NK-92 treated with Interleukin-12 subunit alpha and Interleukin-12 subunit beta, amount 100 ng/mL, for 24 hours (cell line): Measurements from ENCODE around the gene TMEM131L.

Experiments used
- DNase-seq: peaks from one replicate; lab custom pipeline; 2025; lab: John Stamatoyannopoulos, UW

The TMEM131L gene

GRCh38 chr4:153472122-153473037, 6.2 kb downstream of the TMEM131L start:
- DNase-seq: no peak

GRCh38 chr4:153474251-153474650, 8.1 kb downstream of the TMEM131L start:
- no peak for DNase-seq

- no peak for DNase-seq
These were observed 10.8 kb downstream of the TMEM131L start for GRCh38 chr4:153476829-153477574.

- no peak for DNase-seq
These were observed 12.9 kb downstream of the TMEM131L start for GRCh38 chr4:153479101-153479500.

- DNase-seq: no peak
These were observed 14.5 kb downstream of the TMEM131L start for GRCh38 chr4:153480704-153481103.

- DNase-seq: no peak
These were observed 15.3 kb downstream of the TMEM131L start for GRCh38 chr4:153481478-153481877.

- DNase-seq: no peak
These were observed 17.6 kb downstream of the TMEM131L start for GRCh38 chr4:153483432-153484418.

GRCh38 chr4:153485359-153485758, 19.2 kb downstream of the TMEM131L start:
- DNase-seq: no peak

- DNase-seq: no peak
These were observed 19.7 kb downstream of the TMEM131L start for GRCh38 chr4:153485860-153486259.

- DNase-seq: no peak
These were observed 20.4 kb downstream of the TMEM131L start for GRCh38 chr4:153486281-153487151.

GRCh38 chr4:153488006-153488891, 22.1 kb downstream of the TMEM131L start:
- DNase-seq: peak; percentile 55

GRCh38 chr4:153489856-153490558, 23.8 kb downstream of the TMEM131L start:
- DNase-seq: no peak

GRCh38 chr4:153490985-153491483, 24.9 kb downstream of the TMEM131L start:
- no peak for DNase-seq

- DNase-seq: no peak
These were observed 28.4 kb downstream of the TMEM131L start for GRCh38 chr4:153494562-153494961.

GRCh38 chr4:153495480-153496193, 29.5 kb downstream of the TMEM131L start:
- no peak for DNase-seq

GRCh38 chr4:153497091-153497531, 31.0 kb downstream of the TMEM131L start:
- DNase-seq: peak; percentile 10

GRCh38 chr4:153497988-153498967, 32.1 kb downstream of the TMEM131L start:
- DNase-seq: no peak
